Amygdala (tissue), 56 donors: ENCODE data around the gene KBTBD7.
"Not testable (repeated sequence)": the region's sequence is repeated elsewhere in the genome, so short reads cannot be mapped to it uniquely, and the experiment has no call there.

Experiments used
- DNase-seq, 56 donors: peaks; one replicate each; lab custom pipeline; 2025; lab: John Stamatoyannopoulos, UW

The KBTBD7 gene

GRCh38 chr13:41199526-41199925 lies 5.2 kb upstream of the KBTBD7 start:
- DNase-seq: no peak

- DNase-seq: no peak
Observed at GRCh38 chr13:41199079-41199478, 4.7 kb upstream of the KBTBD7 start.

- DNase-seq: no peak
Observed at GRCh38 chr13:41196620-41197019, 2.3 kb upstream of the KBTBD7 start.

DNA sequence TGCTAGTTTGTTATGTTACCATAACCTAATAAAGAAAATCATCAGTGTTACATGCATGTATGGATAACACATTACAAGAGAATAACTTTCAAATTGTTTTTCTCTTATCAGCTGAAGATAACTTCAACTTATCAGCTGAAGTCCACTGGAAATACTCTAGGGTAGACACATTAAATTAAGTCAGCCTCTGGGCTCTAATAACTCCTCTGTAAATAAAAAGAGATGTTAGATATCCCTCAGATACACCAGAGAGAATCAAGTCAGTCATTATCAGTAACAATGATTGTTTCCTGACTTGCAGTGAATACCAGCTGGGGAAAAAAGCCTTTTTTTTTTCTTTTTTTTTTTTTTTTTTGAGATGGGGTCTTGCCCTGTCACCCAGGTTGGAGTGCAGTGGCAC lies 1.6 kb upstream of the KBTBD7 start:
- no peak for DNase-seq

DNA sequence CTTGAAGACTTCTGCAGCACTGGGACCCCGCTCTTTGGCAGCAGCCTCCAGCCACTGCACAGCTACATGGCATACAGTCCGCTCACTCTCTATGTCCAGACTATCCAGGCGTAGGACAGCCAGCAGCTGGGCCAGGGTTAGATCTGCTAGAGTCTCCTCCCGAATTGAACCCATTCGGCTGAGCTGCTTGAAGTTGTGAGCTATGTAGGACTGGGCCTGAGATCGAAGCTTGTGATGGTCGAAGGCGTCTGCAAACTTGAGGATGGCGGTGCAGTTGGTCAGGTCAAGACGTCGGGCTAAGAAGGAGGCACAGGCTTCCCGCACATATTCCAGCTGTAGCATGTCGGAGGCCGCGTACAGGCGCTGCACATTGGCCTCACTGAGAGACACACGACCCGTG lies 900 bp downstream of the KBTBD7 start:
- DNase-seq: no peak

- no peak for DNase-seq
Observed at GRCh38 chr13:41188584-41188983, 5.8 kb downstream of the KBTBD7 start.

DNA sequence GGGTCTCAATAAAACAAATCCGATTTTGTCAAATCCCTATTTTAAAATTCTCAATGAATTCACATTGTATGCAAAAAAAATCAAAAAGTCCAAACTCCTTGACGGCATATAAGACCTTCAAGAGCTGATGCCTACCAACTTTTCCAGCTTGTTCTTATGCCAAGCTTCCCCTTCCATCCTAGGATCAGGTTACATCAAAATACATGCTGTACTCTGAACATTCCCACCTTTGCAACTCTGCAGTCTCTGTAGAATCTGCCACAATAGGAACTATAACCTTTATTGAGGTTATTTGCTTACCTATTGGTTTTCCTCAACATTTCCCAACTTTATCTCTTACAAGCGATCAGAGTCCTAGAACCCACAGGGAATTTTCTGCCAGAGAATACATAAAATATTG lies 7.9 kb downstream of the KBTBD7 start:
- DNase-seq: no peak

DNA sequence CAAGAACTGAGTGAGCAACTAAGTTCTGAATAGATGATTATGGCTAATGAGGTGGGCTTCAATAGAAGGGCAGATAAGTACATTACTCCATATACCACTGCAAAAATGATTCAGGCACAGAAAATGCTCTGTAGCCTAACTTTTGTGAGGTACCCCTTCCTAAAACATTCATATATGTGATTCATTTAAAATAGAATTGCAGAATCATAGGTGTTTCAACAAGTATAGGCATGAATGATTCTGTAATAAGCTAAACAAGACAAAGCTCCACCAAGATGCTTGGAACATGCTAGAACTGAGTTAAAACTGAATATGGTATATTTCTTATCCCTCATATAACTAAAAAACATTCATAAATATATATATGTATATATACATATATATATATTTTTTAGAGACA lies 12.1 kb downstream of the KBTBD7 start:
- DNase-seq: no peak

- no peak for DNase-seq
Observed at GRCh38 chr13:41179593-41180250, 14.6 kb downstream of the KBTBD7 start.

DNA sequence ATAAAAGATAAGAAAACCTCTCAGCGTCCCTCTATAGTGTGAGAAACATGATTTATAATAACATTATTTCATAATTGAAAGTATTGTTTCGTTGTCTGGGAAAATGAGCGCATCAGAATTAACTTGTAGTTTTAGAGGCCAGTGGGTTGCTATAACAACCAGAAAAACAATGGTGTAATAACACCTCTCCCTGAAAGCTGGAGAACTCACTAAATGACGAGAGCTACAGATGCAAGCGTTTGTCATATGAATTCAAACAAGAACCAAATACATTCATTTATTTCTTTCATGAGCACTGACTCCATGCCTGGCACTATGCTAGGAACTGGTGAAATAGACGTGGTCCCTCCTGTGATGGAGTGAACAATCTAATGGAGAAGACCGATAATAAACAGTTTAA lies 16.3 kb downstream of the KBTBD7 start:
- DNase-seq: no peak

GRCh38 chr13:41177616-41178015 lies 16.8 kb downstream of the KBTBD7 start:
- DNase-seq: no peak

- not testable (repeated sequence) for DNase-seq
Observed at GRCh38 chr13:41175576-41175975, 18.8 kb downstream of the KBTBD7 start.

- DNase-seq: no peak
Observed at GRCh38 chr13:41162151-41162550, 32.2 kb downstream of the KBTBD7 start.

DNA sequence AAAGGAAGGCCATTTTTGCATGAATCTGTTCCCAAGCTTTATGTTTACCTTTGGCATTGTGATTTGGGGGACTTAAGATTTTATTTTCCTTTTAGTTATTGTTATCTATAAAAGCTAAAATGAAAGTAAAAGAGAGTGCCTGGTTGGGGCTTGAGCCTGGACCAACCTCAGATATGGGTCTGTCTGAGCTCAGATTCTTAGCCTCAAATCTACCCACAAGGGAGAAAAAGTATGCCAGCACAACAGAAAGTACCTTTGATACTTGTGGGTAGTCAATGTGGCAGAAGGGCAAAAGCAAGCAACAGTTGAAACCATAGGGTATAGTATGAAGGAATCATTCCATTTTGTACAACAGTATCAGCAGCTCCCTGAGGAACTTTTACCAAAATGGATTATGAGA lies 35.2 kb downstream of the KBTBD7 start:
- no peak for DNase-seq

- DNase-seq: no peak
Observed at GRCh38 chr13:41157048-41157717, 37.2 kb downstream of the KBTBD7 start.

DNA sequence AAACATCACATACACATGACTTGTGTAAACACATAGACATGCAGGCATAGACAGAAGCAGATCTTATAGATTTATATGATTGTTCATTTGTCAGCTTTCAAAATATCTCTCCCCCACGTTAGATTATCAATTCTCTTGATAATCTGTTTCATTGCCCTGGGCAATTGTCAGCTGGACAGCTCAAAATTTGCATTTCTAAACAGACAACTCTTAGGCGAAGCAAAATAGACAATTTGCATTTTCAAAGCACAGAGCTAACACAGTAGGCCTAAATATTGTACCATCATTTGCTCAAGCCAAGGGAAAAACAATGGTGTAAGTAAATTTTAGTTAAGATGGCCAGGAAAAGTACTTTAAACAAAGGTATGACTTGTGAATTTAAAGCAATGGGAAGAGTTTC lies 37.7 kb downstream of the KBTBD7 start:
- no peak for DNase-seq

- DNase-seq: no peak
Observed at GRCh38 chr13:41154042-41154441, 40.3 kb downstream of the KBTBD7 start.

- no peak for DNase-seq
Observed at GRCh38 chr13:41152005-41152404, 42.4 kb downstream of the KBTBD7 start.

DNA sequence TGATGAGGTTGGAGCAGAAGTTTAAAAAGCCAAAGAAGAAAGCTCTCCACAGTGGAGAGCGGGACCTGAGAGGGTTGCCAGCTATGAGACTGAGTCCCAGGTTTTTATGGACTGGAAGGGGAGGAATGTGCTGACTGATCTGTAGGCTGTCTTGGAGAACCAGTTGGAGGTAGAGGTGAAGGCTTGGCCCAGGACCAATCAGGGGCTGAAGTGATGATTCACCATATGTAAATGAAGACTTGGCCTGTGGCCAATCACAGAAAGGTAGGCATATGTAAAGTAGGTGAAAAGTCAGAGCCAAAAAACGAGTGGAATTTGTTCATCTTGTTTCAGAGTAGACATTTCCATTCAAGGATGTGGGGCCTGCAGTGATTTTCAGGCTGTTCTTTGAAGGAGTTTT lies 44.3 kb downstream of the KBTBD7 start:
- DNase-seq: no peak

DNA sequence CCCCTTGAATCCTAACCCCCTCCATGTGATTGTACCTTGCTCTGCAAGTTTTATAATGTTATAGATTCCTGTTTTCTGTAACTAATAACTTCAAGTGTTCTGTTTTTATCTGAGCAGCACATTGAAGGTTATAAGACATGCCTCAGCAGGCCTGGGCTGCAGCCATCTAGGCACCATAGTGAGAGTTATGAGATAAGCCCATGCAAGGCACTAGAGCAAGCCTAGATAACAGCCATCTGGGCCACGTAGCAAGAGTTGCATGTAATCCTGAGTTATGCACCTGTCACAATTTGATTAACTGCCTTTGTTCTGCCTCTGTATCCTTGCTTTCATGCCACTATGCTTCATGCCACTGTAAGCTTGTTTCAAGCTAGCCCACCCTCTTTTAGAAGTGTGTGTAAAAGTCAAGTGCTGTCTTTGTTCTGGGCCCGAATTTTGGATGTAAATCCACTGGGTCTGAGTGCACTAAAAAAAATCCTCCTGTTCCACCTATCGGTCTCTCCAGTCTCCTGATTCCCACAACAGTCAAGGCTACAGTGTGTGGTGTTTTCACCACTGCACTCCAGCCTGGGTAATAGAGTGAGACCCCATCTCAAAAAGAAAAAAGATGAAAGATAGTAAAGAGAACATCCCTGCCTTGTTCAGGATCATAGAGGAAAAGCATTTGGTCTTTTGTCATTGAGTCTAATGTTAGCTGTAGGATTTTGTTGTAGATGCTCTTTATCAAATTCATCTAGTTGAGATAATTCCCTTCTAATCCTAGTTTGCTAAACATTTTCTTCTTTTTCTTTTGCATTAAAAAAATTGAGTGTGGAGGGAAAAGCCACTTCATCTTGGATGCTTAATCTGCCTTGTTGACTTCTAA lies 45.7 kb downstream of the KBTBD7 start:
- no peak for DNase-seq

- no peak for DNase-seq
Observed at GRCh38 chr13:41145136-41145908, 49.0 kb downstream of the KBTBD7 start.
